ENCODE results near the gene DBF4B. TPM values are rescaled to one million over a fixed set of nuclear protein-coding genes. Genes with fewer than 3 reads are reported as not detected.
A peak's percentile ranks its signal among the peaks of the same experiment; 100 is the strongest.

Gene DBF4B
- total RNA-seq, 2 experiments from 2014 or later, result 43.8 to 53.2 TPM

GRCh38 chr17:44769230-44769629, 60.8 kb downstream of the DBF4B start:
- peaks cover 13% of the 10 kb centered on the region for H3K4me1 Mint-ChIP-seq
- CTCF ChIA-PET, result interaction anchor here (1.1 kb wide), 2 partner anchors 9 to 10 kb away, joined by 3 to 5 read pairs; partner anchors contain the start of gene ADAM11
- H3K27ac Mint-ChIP-seq, result no peak overlapping the region
- ATAC-seq (no peak), DNase-seq (no peak)
- H3K27me3 Mint-ChIP-seq, result peaks cover 6% of the 10 kb centered on the region
- H3K9me3 Mint-ChIP-seq (ENCODE audit: low read depth), result no peaks in the 10 kb centered on the region
- H3K36me3 Mint-ChIP-seq, result no peaks in the 10 kb centered on the region
- H3K4me3 Mint-ChIP-seq, result no peak overlapping the region

DNA sequence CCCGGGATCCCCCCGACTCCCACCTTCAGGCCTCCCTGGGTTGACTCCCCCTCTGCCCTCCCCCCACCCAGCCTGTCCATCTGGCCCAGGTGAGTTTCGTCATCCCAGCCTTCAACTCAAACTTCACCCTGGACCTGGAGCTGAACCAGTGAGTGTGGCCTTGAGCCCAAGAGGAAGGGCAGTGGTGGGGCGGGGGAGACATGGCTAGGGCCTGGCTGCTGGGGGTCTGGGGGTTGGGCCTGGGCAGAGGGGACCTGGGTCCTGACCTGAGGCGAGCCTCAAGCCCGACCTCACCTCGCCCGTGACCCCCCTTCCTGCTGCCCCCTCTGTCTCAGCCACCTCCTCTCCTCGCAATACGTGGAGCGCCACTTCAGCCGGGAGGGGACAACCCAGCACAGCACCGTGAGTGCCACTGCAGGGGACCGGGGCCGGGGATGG, 61.2 kb downstream of the DBF4B start:
- no peak overlapping the region for H3K27ac Mint-ChIP-seq
- no peaks in the 10 kb centered on the region for H3K9me3 Mint-ChIP-seq (ENCODE audit: low read depth)
- ATAC-seq (no peak), DNase-seq (no peak)
- peaks cover 6% of the 10 kb centered on the region for H3K27me3 Mint-ChIP-seq
- H3K36me3 Mint-ChIP-seq, result no peaks in the 10 kb centered on the region
- CTCF ChIA-PET, result interaction anchor here (1.1 to 1.9 kb wide), 3 partner anchors 9 to 109 kb away, joined by 3 to 6 read pairs (median 5); partner anchors contain the start of gene ADAM11
- H3K4me1 Mint-ChIP-seq, result peaks cover 14% of the 10 kb centered on the region
- no peak overlapping the region for H3K4me3 Mint-ChIP-seq

- peaks cover 18% of the 10 kb centered on the region for H3K4me1 Mint-ChIP-seq
- H3K9me3 Mint-ChIP-seq (ENCODE audit: low read depth), result no peaks in the 10 kb centered on the region
- H3K27ac Mint-ChIP-seq, result no peak overlapping the region
- peaks cover 6% of the 10 kb centered on the region for H3K27me3 Mint-ChIP-seq
- CTCF ChIA-PET, result interaction anchor here (0.7 to 11.3 kb wide), 4 partner anchors 11 to 455 kb away, joined by 3 to 186 read pairs (median 4); partner anchors contain the start of gene ADAM11
- ATAC-seq (no peak), DNase-seq (no peak)
- no peaks in the 10 kb centered on the region for H3K36me3 Mint-ChIP-seq
- H3K4me3 Mint-ChIP-seq, result no peak overlapping the region
These were observed 61.9 kb downstream of the DBF4B start for GRCh38 chr17:44770166-44770925.

DNA sequence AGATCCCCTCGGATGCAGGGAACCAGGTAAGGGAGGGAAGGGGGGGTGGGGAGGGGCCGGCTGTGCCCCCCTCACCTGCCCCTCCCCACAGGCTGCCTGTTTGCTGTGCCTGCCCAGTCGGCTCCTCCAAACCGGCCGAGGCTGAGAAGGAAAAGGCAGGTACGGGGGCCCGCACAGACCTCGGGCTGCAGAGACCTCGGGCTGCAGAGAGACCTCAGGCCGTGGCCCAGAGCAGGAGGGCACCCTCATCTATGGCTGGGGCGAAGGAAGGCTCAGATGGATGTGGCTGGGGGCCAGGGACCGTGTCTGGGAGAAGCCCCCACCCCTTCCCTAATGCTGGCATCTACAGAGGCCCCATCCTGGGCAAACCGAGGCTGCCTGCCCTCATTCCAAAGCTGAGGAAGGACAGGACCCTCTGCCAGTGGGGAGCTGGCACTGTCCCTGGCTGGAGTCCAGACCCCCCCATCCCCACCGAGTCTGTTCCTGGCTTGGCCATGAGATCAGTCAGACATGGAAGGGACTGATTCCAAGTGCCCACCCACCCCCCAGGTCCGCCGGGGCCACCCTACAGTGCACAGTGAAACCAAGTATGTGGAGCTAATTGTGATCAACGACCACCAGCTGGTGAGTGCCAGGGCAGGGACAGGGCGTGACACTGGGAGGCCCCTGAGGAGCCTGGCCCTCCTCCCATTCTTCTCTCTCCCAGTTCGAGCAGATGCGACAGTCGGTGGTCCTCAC, 64.0 kb downstream of the DBF4B start:
- Mint-ChIP-seq H3K27me3 (peaks cover 7% of the 10 kb centered on the region), H3K36me3 (no peaks in the 10 kb centered on the region), H3K4me3 (no peak overlapping the region), H3K9me3 (ENCODE audit: low read depth) (no peaks in the 10 kb centered on the region), H3K4me1 (peaks cover 21% of the 10 kb centered on the region), H3K27ac (no peak overlapping the region)
- DNase-seq, result no peak
- CTCF ChIA-PET, result interaction anchor here (0.7 to 11.3 kb wide), 3 partner anchors 30 to 239 kb away, joined by 3 to 186 read pairs (median 3); no protein-coding TSS in a partner anchor
- ATAC-seq, result no peak

- no peak overlapping the region for H3K4me3 Mint-ChIP-seq
- DNase-seq (no peak), ATAC-seq (no peak)
- H3K4me1 Mint-ChIP-seq, result peaks cover 16% of the 10 kb centered on the region
- no peaks in the 10 kb centered on the region for H3K36me3 Mint-ChIP-seq
- no peak overlapping the region for H3K27ac Mint-ChIP-seq
- no peaks in the 10 kb centered on the region for H3K9me3 Mint-ChIP-seq (ENCODE audit: low read depth)
- peaks cover 7% of the 10 kb centered on the region for H3K27me3 Mint-ChIP-seq
- CTCF ChIA-PET, result interaction anchor here (0.7 to 11.3 kb wide), 3 partner anchors 10 to 90 kb away, joined by 3 to 186 read pairs (median 4); no protein-coding TSS in a partner anchor
These were observed 64.7 kb downstream of the DBF4B start for GRCh38 chr17:44773140-44773539.

DNA sequence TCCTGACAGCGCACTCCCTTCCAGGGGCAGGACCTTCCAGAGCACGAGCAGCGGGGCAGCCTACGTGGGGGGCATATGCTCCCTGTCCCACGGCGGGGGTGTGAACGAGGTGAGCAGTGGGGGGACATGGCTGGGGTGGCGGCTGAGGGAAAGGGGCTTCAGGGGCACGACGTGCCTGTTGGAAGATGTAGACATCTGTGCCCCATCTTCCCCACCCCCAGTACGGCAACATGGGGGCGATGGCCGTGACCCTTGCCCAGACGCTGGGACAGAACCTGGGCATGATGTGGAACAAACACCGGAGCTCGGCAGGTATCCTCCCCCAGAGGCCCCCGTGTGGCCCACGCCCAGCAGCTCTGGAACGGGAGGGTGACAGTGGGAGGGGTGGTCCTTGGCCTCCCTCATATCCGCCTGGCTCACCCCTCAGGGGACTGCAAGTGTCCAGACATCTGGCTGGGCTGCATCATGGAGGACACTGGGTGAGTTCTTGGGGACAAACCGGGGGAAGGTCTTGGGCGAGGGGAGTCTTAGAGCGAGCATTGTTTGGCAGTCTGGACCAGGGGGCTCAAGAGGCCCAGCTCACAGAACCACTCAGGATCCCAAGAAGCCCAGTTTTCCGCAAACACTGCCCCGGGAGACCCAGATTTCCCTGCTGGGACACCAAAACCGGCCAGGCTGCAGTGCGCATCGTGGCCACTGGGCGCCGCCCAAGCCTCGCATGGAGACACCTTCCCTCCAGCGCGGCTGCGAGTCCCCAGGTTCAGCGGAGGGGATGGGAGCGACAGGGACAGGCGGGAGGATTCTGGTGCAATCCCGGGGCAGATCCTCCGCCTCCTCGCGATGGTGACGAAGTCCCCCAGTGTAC, 66.0 kb downstream of the DBF4B start:
- Mint-ChIP-seq H3K36me3 (no peaks in the 10 kb centered on the region), H3K27me3 (peaks cover 7% of the 10 kb centered on the region), H3K9me3 (ENCODE audit: low read depth) (no peaks in the 10 kb centered on the region), H3K4me1 (peaks cover 12% of the 10 kb centered on the region), H3K27ac (peak overlapping the region; percentile 62), H3K4me3 (peak overlapping the region; percentile 76)
- DNase-seq (peak; percentile 91), ATAC-seq (peak; percentile 32)
- CTCF ChIA-PET, result interaction anchor here (0.7 to 11.3 kb wide), 18 partner anchors 9 to 381 kb away, joined by 3 to 186 read pairs (median 4); partner anchors contain the start of gene ACBD4

- Mint-ChIP-seq H3K36me3 (no peaks in the 10 kb centered on the region), H3K27me3 (peaks cover 7% of the 10 kb centered on the region), H3K4me1 (peaks cover 14% of the 10 kb centered on the region), H3K9me3 (ENCODE audit: low read depth) (no peaks in the 10 kb centered on the region), H3K27ac (peak overlapping the region; percentile 62), H3K4me3 (peak overlapping the region; percentile 76)
- CTCF ChIA-PET, result interaction anchor here (0.6 to 11.3 kb wide), 29 partner anchors 11 to 374 kb away, joined by 3 to 186 read pairs (median 3); partner anchors contain the start of genes ACBD4 and DBF4B
- ATAC-seq (peak; percentile 97), DNase-seq (peak; percentile 99)
These were observed 66.8 kb downstream of the DBF4B start for GRCh38 chr17:44775136-44775837.

- CTCF ChIA-PET, result interaction anchor here (0.6 to 11.3 kb wide), 30 partner anchors 10 to 373 kb away, joined by 3 to 186 read pairs (median 4); partner anchors contain the start of genes ACBD4 and DBF4B
- peaks cover 14% of the 10 kb centered on the region for H3K4me1 Mint-ChIP-seq
- no peak overlapping the region for H3K27ac Mint-ChIP-seq
- H3K27me3 Mint-ChIP-seq, result peaks cover 11% of the 10 kb centered on the region
- H3K9me3 Mint-ChIP-seq (ENCODE audit: low read depth), result no peaks in the 10 kb centered on the region
- ATAC-seq (peak; percentile 28), DNase-seq (no peak)
- H3K4me3 Mint-ChIP-seq, result peak overlapping the region; percentile 76
- H3K36me3 Mint-ChIP-seq, result no peaks in the 10 kb centered on the region
These were observed 67.6 kb downstream of the DBF4B start for GRCh38 chr17:44775838-44776621.

GRCh38 chr17:44776628-44777393, 68.3 kb downstream of the DBF4B start:
- no peaks in the 10 kb centered on the region for H3K36me3 Mint-ChIP-seq
- H3K4me1 Mint-ChIP-seq, result peaks cover 14% of the 10 kb centered on the region
- H3K9me3 Mint-ChIP-seq (ENCODE audit: low read depth), result no peaks in the 10 kb centered on the region

DNA sequence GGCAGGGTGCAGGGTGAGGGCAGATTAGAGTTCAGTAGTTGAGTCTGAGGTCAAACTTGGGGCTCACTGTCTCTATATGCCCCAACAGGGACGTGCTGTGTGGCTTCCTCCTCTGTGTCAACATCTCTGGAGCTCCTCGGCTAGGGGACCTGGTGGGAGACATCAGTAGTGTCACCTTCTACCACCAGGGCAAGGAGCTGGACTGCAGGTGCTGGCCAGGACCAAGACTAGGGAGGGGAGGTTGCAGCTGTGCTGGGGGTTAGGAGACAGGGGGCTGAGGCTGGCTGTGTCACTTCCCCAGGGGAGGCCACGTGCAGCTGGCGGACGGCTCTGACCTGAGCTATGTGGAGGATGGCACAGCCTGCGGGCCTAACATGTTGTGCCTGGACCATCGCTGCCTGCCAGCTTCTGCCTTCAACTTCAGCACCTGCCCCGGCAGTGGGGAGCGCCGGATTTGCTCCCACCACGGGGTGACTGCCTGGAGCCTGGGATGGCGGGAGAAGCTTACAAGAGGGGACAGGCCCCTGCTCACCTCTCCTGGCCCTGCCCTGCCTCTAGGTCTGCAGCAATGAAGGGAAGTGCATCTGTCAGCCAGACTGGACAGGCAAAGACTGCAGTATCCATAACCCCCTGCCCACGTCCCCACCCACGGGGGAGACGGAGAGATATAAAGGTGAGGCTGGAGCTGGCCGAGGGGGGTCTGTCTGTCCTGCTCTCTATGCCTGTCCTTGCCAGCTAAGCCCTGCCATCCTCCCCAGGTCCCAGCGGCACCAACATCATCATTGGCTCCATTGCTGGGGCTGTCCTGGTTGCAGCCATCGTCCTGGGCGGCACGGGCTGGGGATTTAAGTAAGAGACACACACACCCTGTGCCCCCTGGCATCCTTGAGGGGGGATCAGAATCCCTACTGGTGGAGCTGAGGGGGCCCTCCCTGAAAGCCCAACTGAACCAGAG, 69.2 kb downstream of the DBF4B start:
- DNase-seq, result no peak
- ATAC-seq, result no peak
- CTCF ChIA-PET, result interaction anchor here (0.6 to 11.3 kb wide), 28 partner anchors 8 to 420 kb away, joined by 3 to 186 read pairs (median 6); partner anchors contain the start of genes ACBD4, EFTUD2, HIGD1B and PLCD3
- no peaks in the 10 kb centered on the region for H3K9me3 Mint-ChIP-seq (ENCODE audit: low read depth)
- no peak overlapping the region for H3K27ac Mint-ChIP-seq
- H3K4me1 Mint-ChIP-seq, result peaks cover 14% of the 10 kb centered on the region
- no peaks in the 10 kb centered on the region for H3K36me3 Mint-ChIP-seq
- peaks cover 12% of the 10 kb centered on the region for H3K27me3 Mint-ChIP-seq
- no peak overlapping the region for H3K4me3 Mint-ChIP-seq

More at GRCh38 chr17:44776628-44777393, 68.3 kb downstream of the DBF4B start:
- H3K4me3 Mint-ChIP-seq, result no peak overlapping the region
- CTCF ChIA-PET, result interaction anchor here (0.9 to 11.3 kb wide), 16 partner anchors 9 to 421 kb away, joined by 3 to 186 read pairs (median 6); partner anchors contain the start of genes ACBD4 and HIGD1B
- no peak for ATAC-seq
- DNase-seq, result no peak
- no peak overlapping the region for H3K27ac Mint-ChIP-seq
- peaks cover 11% of the 10 kb centered on the region for H3K27me3 Mint-ChIP-seq
